ENCODE data around the gene LY6G6D. TPM values are rescaled to one million over a fixed set of nuclear protein-coding genes. Genes with fewer than 3 reads are reported as not detected.

Gene LY6G6D
- total RNA-seq, 4 donors from 2014 or later: not detected

DNA sequence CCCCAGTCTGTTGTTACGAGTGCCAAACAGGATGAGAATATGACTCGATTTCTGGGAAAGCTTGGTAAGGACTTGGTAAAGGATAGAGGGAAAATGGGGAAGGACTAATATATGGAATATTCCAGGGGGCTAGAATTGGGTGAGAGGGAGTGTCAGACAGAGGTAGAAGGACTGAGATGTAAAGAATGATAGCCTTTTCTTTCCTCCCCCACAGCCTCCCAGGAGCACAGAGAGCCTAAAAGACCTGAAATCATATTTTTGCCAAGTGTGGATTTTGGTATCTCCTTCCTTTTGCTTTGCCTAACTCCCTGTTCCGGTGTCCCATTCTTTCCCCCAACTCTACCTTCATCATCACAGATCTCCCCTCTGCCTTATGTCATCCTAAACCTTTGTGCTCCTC is 27.7 kb downstream of the LY6G6D start:
- Histone ChIP-seq H3K4me3 (no peak overlapping the region), H3K9me3 (no peaks in the 10 kb centered on the region), H3K27me3 (no peaks in the 10 kb centered on the region), H3K36me3 (no peaks in the 10 kb centered on the region), H3K27ac (no peak overlapping the region), H3K4me1 (peaks cover 5 to 17% of the 10 kb centered on the region in 2 donors)
- DNase-seq: no peak
- in situ Hi-C loops (cut with MboI; ENCODE audit: low sequenced_read_pairs in 4 of 4): no loop called here
- ATAC-seq: no peak
- intact Hi-C loops (cut with DNase I; ENCODE audit: low total_unique reads): no loop called here
- no peak for TF ChIP-seq POLR2A (IDR thresholded peaks at IDR 0.05)
- TF ChIP-seq, protein P1, sequence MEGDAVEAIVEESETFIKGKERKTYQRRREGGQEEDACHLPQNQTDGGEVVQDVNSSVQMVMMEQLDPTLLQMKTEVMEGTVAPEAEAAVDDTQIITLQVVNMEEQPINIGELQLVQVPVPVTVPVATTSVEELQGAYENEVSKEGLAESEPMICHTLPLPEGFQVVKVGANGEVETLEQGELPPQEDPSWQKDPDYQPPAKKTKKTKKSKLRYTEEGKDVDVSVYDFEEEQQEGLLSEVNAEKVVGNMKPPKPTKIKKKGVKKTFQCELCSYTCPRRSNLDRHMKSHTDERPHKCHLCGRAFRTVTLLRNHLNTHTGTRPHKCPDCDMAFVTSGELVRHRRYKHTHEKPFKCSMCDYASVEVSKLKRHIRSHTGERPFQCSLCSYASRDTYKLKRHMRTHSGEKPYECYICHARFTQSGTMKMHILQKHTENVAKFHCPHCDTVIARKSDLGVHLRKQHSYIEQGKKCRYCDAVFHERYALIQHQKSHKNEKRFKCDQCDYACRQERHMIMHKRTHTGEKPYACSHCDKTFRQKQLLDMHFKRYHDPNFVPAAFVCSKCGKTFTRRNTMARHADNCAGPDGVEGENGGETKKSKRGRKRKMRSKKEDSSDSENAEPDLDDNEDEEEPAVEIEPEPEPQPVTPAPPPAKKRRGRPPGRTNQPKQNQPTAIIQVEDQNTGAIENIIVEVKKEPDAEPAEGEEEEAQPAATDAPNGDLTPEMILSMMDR (IDR thresholded peaks at IDR 0.05 in 4 of 5, conservative IDR thresholded peaks at IDR 0.05 in 1 of 5): no peak

DNA sequence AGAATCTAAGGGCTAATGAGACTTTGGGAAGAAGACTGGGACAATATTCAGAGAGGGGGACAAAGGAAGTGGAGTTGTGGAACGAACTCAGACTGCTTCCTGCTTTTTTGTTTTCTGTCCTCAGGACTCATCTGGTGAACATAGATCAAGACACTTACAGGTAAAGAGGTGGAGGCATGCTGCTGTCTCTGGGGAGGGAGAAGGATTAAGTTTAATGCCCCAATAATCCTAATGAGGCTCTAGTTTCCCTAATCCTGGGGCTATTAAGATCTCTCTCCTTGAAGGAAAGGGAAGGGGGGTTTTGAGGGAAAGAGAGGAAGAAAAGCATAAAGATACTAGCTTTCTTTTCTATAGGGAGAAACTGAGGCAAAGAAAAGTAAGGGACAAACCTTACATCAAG is 29.3 kb downstream of the LY6G6D start:
- H3K27ac ChIP-seq: no peak overlapping the region
- H3K27me3 ChIP-seq: no peaks in the 10 kb centered on the region
- TF ChIP-seq, protein P1 (IDR thresholded peaks at IDR 0.05 in 4 of 5, conservative IDR thresholded peaks at IDR 0.05 in 1 of 5): no peak
- no peak for TF ChIP-seq POLR2A (IDR thresholded peaks at IDR 0.05)
- in situ Hi-C loops (cut with MboI; ENCODE audit: low sequenced_read_pairs in 4 of 4) (no loop called here), intact Hi-C loops (cut with DNase I; ENCODE audit: low total_unique reads) (no loop called here)
- no peaks in the 10 kb centered on the region for H3K36me3 ChIP-seq
- no peak for ATAC-seq
- DNase-seq: no peak
- peaks cover 1 to 9% of the 10 kb centered on the region in 2 donors for H3K4me1 ChIP-seq
- H3K9me3 ChIP-seq: no peaks in the 10 kb centered on the region
- no peak overlapping the region for H3K4me3 ChIP-seq

DNA sequence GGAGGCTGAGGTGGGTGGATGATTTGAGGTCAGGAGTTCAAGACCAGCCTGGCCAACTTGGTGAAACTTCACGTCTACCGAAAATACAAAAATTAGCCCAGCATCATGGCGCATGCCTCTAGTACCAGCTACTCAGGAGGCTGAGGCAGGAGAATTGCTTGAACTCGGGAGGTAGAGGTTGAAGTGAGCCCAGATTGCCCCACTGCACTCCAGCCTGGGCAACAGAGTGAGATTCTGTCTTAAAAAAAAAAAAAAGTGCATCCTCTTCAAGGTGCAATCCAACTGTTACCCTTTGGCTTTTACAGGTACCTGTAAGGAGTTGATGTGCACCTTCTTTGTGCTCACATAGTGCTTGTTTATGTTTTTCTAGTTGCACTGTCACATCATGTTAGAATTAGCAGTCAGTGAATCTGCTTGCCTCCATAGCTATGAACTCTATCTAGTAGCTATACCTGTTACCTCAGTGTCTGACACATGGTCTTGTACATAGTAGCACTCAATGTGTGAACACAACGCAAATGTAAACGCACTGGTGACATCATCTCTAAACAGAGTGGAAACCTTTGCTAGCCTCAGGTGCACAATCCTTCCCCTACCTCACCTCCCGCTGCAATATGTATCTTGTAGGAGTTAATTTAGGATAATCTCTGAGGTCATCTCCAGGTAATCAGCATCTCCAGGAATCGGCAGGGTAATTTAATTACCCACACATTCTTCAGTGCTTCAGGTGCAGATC is 34.3 kb downstream of the LY6G6D start:
- intact Hi-C loops (cut with DNase I; ENCODE audit: low total_unique reads): no loop called here
- ATAC-seq (no peak), DNase-seq (no peak)
- H3K27me3 ChIP-seq: no peaks in the 10 kb centered on the region
- H3K4me1 ChIP-seq: no peaks in the 10 kb centered on the region
- H3K4me3 ChIP-seq: no peak overlapping the region
- no peak overlapping the region for H3K27ac ChIP-seq
- H3K36me3 ChIP-seq: no peaks in the 10 kb centered on the region
- TF ChIP-seq POLR2A (IDR thresholded peaks at IDR 0.05): no peak
- TF ChIP-seq, protein P1 (IDR thresholded peaks at IDR 0.05 in 4 of 5, conservative IDR thresholded peaks at IDR 0.05 in 1 of 5): no peak
- H3K9me3 ChIP-seq: no peaks in the 10 kb centered on the region
- in situ Hi-C loops (cut with MboI; ENCODE audit: low sequenced_read_pairs in 4 of 4): no loop called here

DNA sequence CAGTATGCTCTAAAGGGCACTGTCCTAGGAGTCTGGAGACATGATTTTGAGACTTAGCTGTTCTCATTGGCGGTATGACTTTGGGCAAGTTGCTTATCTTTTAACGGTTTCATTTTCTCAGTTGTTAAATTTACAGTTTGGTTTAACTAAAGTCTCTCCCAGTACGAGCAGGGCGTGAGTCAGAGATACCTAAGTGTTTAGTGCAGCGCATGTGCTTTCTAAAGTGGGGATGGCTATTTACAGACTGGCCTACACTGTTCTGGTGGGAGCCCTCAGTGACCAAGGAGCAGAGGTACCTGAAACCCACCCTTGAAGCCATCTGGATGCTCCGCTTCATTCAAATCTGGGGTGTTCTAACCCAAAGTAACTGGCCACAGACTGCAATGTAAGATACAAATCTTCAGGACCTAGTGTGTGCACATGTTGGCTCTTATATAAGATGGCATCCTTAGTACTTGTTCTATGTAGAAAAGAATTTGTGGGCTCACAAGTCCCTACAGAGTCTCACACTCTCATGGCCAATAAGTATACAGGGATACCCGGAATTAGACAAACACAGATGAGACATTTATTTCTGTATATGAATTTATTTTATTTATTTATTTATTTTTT is 35.4 kb downstream of the LY6G6D start:
- Histone ChIP-seq H3K9me3 (no peaks in the 10 kb centered on the region), H3K4me3 (no peak overlapping the region), H3K27me3 (no peaks in the 10 kb centered on the region), H3K36me3 (no peaks in the 10 kb centered on the region), H3K4me1 (no peaks in the 10 kb centered on the region), H3K27ac (no peak overlapping the region)
- no peak for TF ChIP-seq POLR2A (IDR thresholded peaks at IDR 0.05)
- TF ChIP-seq, protein P1 (IDR thresholded peaks at IDR 0.05 in 4 of 5, conservative IDR thresholded peaks at IDR 0.05 in 1 of 5): no peak
- intact Hi-C loops (cut with DNase I; ENCODE audit: low total_unique reads): no loop called here
- DNase-seq: no peak
- no peak for ATAC-seq
- in situ Hi-C loops (cut with MboI; ENCODE audit: low sequenced_read_pairs in 4 of 4): no loop called here

All from gastrocnemius medialis (tissue), 4 donors.